ENCODE measurements around the gene NLGN4X. TPM values are rescaled to one million over a fixed set of nuclear protein-coding genes. Genes with fewer than 3 reads are reported as not detected.

Gene NLGN4X
- total RNA-seq, 2 experiments from 2014 or later, result 0.08 to 0.11 TPM

DNA sequence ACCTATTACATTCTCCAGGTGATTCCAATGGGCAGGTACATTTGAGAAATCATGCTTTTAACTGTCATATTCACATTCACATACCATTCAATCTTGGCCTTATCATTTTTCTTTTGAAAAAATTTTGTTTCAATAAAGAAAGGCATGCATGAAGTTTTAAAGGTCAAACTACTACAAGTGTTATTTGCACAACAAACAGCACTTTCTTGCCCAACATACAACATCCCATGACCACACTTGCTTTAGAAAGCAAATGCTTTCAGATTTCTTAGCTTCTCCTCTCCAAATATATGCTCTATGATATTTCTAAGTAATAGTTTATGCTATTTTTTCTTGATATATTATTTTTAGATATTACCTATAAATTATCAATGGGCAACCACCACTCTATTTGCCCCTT lies 58.2 kb downstream of the NLGN4X start:
- Mint-ChIP-seq H3K27ac (no peak overlapping the region), H3K9me3 (no peaks in the 10 kb centered on the region), H3K36me3 (ENCODE audit: low read depth) (no peaks in the 10 kb centered on the region), H3K4me1 (ENCODE audit: low read depth) (no peaks in the 10 kb centered on the region), H3K27me3 (no peaks in the 10 kb centered on the region), H3K4me3 (no peak overlapping the region)
- H3K4me1 ChIP-seq (ENCODE audit: insufficient read depth, low read length), result no peaks in the 10 kb centered on the region
- TF ChIP-seq, protein P1, sequence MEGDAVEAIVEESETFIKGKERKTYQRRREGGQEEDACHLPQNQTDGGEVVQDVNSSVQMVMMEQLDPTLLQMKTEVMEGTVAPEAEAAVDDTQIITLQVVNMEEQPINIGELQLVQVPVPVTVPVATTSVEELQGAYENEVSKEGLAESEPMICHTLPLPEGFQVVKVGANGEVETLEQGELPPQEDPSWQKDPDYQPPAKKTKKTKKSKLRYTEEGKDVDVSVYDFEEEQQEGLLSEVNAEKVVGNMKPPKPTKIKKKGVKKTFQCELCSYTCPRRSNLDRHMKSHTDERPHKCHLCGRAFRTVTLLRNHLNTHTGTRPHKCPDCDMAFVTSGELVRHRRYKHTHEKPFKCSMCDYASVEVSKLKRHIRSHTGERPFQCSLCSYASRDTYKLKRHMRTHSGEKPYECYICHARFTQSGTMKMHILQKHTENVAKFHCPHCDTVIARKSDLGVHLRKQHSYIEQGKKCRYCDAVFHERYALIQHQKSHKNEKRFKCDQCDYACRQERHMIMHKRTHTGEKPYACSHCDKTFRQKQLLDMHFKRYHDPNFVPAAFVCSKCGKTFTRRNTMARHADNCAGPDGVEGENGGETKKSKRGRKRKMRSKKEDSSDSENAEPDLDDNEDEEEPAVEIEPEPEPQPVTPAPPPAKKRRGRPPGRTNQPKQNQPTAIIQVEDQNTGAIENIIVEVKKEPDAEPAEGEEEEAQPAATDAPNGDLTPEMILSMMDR (IDR thresholded peaks at IDR 0.05), result no peak
- no peak for ATAC-seq (ENCODE audit: poor library complexity)
- intact Hi-C loops (cut with DNase I, micrococcal nuclease), result no loop called here
- H3K27me3 ChIP-seq (ENCODE audit: control insufficient read depth in 1 of 2, insufficient read depth in 2 of 2, low read length in 2 of 2), result no peaks in the 10 kb centered on the region
- H3K9me3 ChIP-seq (ENCODE audit: control insufficient read depth in 1 of 2, insufficient read depth in 1 of 2, low read length in 2 of 2), result no peaks in the 10 kb centered on the region
- POLR2A ChIA-PET, result no interaction called here
- no peak overlapping the region for H3K27ac ChIP-seq (ENCODE audit: low read depth in 1 of 2, low read length in 2 of 2)
- DNase-seq, result no peak
- H3K36me3 ChIP-seq (ENCODE audit: insufficient read depth, low read length), result no peaks in the 10 kb centered on the region
- CTCF ChIA-PET, result no interaction called here
- no peak overlapping the region for H3K4me3 ChIP-seq (ENCODE audit: low read length)

DNA sequence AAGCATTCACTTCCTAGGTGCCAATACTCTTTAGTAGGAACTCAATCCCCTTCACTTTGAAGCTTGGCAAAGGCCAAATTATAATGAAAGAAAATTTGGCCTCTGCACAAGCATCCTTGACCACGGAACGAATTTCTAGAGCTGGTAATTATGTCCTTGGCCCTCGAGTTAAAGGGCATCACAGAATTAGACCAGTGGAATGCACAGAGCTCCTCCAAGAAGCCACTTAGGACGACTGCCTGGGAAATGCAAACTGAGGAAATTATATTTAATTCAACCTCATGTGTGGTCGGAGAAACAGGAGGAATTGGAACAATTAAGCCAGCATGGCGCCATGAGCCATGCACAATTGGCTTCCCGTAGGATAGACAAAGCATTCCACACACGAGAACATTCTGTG lies 59.3 kb downstream of the NLGN4X start:
- no peak for DNase-seq
- TF ChIP-seq, protein P1 (IDR thresholded peaks at IDR 0.05), result no peak
- intact Hi-C loops (cut with DNase I, micrococcal nuclease), result no loop called here
- POLR2A ChIA-PET, result no interaction called here
- no peaks in the 10 kb centered on the region for H3K9me3 Mint-ChIP-seq
- no peak for ATAC-seq (ENCODE audit: poor library complexity)
- Histone ChIP-seq H3K36me3 (ENCODE audit: insufficient read depth, low read length) (no peaks in the 10 kb centered on the region), H3K27ac (ENCODE audit: low read depth in 1 of 2, low read length in 2 of 2) (no peak overlapping the region), H3K4me3 (ENCODE audit: low read length) (no peak overlapping the region), H3K27me3 (ENCODE audit: control insufficient read depth in 1 of 2, insufficient read depth in 2 of 2, low read length in 2 of 2) (no peaks in the 10 kb centered on the region), H3K9me3 (ENCODE audit: control insufficient read depth in 1 of 2, insufficient read depth in 1 of 2, low read length in 2 of 2) (no peaks in the 10 kb centered on the region), H3K4me1 (ENCODE audit: insufficient read depth, low read length) (no peaks in the 10 kb centered on the region)
- H3K4me3 Mint-ChIP-seq, result no peak overlapping the region
- no peaks in the 10 kb centered on the region for H3K27me3 Mint-ChIP-seq
- no peaks in the 10 kb centered on the region for H3K4me1 Mint-ChIP-seq (ENCODE audit: low read depth)
- no peaks in the 10 kb centered on the region for H3K36me3 Mint-ChIP-seq (ENCODE audit: low read depth)
- H3K27ac Mint-ChIP-seq, result no peak overlapping the region
- CTCF ChIA-PET, result no interaction called here

DNA sequence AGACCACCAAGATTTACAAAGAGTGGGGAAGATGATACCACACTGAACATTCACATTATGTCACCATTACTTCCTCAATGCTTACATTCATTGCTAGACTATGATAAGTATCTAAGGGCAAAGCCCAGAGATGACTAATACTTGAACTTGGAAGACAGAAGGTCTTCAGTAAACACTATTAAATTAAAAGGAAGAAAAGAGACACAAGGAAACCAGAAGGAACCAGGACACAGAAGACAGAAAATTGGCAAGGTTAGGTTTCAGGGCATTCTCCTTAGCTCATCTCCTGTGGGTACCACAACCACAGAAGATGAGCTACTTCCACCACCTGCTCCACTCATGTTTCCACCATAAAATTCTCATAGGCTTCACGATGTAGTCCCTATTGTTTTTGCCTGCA lies 64.9 kb downstream of the NLGN4X start:
- Histone ChIP-seq H3K27me3 (ENCODE audit: control insufficient read depth in 1 of 2, insufficient read depth in 2 of 2, low read length in 2 of 2) (no peaks in the 10 kb centered on the region), H3K4me3 (ENCODE audit: low read length) (no peak overlapping the region), H3K4me1 (ENCODE audit: insufficient read depth, low read length) (no peaks in the 10 kb centered on the region), H3K36me3 (ENCODE audit: insufficient read depth, low read length) (no peaks in the 10 kb centered on the region), H3K9me3 (ENCODE audit: control insufficient read depth in 1 of 2, insufficient read depth in 1 of 2, low read length in 2 of 2) (no peaks in the 10 kb centered on the region), H3K27ac (ENCODE audit: low read depth in 1 of 2, low read length in 2 of 2) (no peak overlapping the region)
- CTCF ChIA-PET, result no interaction called here
- Mint-ChIP-seq H3K27ac (no peak overlapping the region), H3K9me3 (no peaks in the 10 kb centered on the region), H3K36me3 (ENCODE audit: low read depth) (no peaks in the 10 kb centered on the region), H3K27me3 (no peaks in the 10 kb centered on the region), H3K4me1 (ENCODE audit: low read depth) (no peaks in the 10 kb centered on the region), H3K4me3 (no peak overlapping the region)
- DNase-seq (no peak), ATAC-seq (ENCODE audit: poor library complexity) (no peak)
- TF ChIP-seq, protein P1 (IDR thresholded peaks at IDR 0.05), result no peak
- intact Hi-C loops (cut with DNase I, micrococcal nuclease), result no loop called here
- POLR2A ChIA-PET, result no interaction called here
